Suppressor macrophage treated with lipopolysaccharide for 4 hours (primary cell): ENCODE data around the gene PTGFR.

Experiments used
- DNase-seq: peaks from one replicate; pipeline ENCODE4 v3.0.0-alpha.2; 2020

PTGFR gene

GRCh38 chr1:78520843-78521242 lies 30.1 kb downstream of the PTGFR start:
- DNase-seq, result no peak

GRCh38 chr1:78522136-78522535 lies 31.4 kb downstream of the PTGFR start:
- no peak for DNase-seq

GRCh38 chr1:78526496-78526895 lies 35.7 kb downstream of the PTGFR start:
- no peak for DNase-seq

- DNase-seq, result no peak
Measured at GRCh38 chr1:78527706-78528105, 36.9 kb downstream of the PTGFR start.

GRCh38 chr1:78533527-78533926 lies 42.8 kb downstream of the PTGFR start:
- DNase-seq, result no peak

GRCh38 chr1:78535286-78535685 lies 44.5 kb downstream of the PTGFR start:
- no peak for DNase-seq

GRCh38 chr1:78536427-78536826 lies 45.7 kb downstream of the PTGFR start:
- no peak for DNase-seq

- DNase-seq, result no peak
Measured at GRCh38 chr1:78540048-78540447, 49.3 kb downstream of the PTGFR start.

- no peak for DNase-seq
Measured at GRCh38 chr1:78541479-78541878, 50.7 kb downstream of the PTGFR start.

GRCh38 chr1:78543941-78544643 lies 53.3 kb downstream of the PTGFR start:
- no peak for DNase-seq

GRCh38 chr1:78547081-78547480 lies 56.3 kb downstream of the PTGFR start:
- DNase-seq, result no peak

- DNase-seq, result no peak
Measured at GRCh38 chr1:78549331-78549730, 58.6 kb downstream of the PTGFR start.

GRCh38 chr1:78549891-78550290 lies 59.1 kb downstream of the PTGFR start:
- DNase-seq, result no peak

- DNase-seq, result no peak
Measured at GRCh38 chr1:78553859-78554258, 63.1 kb downstream of the PTGFR start.

GRCh38 chr1:78554840-78555239 lies 64.1 kb downstream of the PTGFR start:
- DNase-seq, result no peak

- no peak for DNase-seq
Measured at GRCh38 chr1:78559680-78560079, 68.9 kb downstream of the PTGFR start.

- no peak for DNase-seq
Measured at GRCh38 chr1:78560811-78561210, 70.0 kb downstream of the PTGFR start.

- peak; percentile 3 for DNase-seq
Measured at GRCh38 chr1:78561856-78562255, 71.1 kb downstream of the PTGFR start.

- DNase-seq, result no peak
Measured at GRCh38 chr1:78565393-78565792, 74.6 kb downstream of the PTGFR start.

- no peak for DNase-seq
Measured at GRCh38 chr1:78570539-78570938, 79.8 kb downstream of the PTGFR start.

- DNase-seq, result no peak
Measured at GRCh38 chr1:78577257-78578100, 86.7 kb downstream of the PTGFR start.

GRCh38 chr1:78586572-78586971 lies 95.8 kb downstream of the PTGFR start:
- DNase-seq, result no peak

- DNase-seq, result no peak
Measured at GRCh38 chr1:78587211-78587610, 96.4 kb downstream of the PTGFR start.
